NOMO-1 treated with DMSO at 0.1 percent for 48 hours (cell line): Measurements from ENCODE around the gene TRMT1.

ENCODE experiments used
- DNase-seq: peaks from one replicate; lab custom pipeline; 2025; ENCODE audit not compliant: unreplicated experiment; lab: John Stamatoyannopoulos, UW

Gene TRMT1

DNA sequence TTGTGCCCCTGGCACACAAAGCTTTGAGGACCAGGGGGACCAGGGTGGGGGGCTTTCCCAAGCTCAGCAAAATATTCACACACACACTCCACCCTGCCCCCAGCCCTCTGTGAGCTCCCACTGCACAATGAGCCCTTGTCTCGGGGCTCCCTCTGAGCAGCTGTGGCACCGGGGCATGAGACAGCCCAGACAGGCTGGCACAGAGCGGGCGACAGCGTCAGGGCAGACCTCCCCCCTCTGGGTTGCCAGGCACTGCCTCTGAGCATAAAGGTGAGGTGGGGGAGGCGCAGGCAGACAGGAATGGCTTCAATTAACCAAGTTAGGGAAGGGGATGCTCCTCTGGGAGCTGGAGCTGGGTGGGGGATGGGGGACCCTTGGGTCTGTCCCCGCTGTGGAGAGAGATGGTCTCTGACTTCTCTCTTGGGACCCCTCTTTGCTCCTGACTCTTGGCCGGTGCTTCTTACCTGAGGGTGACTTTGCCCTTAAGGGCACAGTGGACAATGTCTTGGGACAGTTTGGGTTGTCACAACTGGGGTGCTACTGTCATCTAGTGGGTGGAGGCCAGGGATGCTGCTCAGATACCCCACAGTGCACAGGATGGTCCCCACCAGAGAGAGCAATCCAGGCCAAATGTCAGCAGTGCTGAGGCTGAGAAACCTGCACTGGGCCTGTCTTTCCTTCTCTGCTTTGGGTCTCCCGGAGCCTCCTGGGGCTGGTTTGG is 44.2 kb downstream of the TRMT1 start:
- DNase-seq = no peak

DNA sequence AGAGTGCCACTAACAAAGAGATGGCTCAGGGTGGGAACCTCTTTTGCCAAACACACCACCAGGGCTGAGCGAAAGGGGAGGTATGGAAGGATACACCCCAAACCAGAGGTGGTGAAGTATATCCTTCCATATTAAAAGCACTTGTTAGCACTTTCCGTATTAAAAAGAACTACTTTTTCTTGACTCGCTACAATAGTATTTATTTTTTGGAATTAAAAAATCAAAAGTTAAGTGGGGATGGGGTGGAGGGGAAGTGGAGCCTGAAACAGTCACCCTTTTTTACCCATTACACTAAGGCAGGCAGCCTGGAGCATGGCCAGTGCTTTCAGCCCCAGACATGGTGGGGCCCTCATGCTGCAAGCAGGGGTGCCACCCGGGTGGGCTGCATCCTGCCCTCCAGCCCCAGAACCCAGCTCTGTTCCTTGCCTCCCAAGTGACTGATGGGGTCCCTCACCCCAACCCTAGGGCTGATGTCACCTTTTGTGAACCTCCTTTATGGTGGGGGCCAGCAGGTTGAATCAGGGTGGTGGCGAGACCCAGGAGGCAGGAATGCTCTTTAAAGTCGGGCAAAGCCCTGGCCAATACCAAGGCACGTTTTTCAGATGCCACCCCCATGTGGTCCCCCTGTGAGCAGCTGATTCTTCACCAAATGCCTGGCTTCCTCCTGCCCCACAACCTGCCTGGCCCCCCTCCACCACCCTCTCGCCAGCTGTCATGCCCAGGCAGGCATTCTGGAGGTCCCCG is 44.9 kb downstream of the TRMT1 start:
- DNase-seq = no peak

DNA sequence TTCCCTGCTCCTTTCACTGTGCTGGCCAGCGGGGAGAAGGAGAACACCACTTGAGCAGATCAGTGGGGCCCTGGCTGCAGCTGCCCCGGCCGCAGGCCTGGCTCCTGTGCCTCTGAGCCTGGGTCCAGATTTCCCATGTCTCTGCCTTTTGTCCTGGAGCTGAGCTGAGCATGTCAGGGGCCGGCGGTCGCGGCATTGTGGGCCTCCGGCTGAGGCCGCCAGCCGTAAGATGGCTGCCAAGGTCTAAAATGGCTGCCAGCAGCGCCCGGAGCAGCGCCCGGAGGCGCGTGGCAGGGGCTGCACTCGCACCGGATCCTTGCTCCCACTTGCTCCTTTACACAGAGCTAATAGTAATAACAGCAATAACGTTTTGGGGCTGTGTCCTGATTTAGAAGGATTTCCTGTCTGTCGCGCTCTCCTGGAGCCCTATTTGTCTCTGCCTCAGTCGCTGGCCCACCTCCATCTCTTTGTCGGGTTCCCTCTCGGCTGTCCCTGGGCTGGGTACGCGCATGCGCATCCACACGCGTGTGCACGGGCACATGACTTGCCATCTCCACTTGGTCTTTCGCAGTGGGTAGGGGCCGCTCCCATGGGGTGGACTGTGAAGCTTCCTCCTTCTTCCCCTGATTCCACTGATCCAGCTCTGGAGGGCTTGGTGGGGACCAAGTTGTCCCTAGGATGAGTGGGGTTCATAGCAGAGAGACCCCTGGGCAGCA is 46.0 kb downstream of the TRMT1 start:
- no peak for DNase-seq

DNA sequence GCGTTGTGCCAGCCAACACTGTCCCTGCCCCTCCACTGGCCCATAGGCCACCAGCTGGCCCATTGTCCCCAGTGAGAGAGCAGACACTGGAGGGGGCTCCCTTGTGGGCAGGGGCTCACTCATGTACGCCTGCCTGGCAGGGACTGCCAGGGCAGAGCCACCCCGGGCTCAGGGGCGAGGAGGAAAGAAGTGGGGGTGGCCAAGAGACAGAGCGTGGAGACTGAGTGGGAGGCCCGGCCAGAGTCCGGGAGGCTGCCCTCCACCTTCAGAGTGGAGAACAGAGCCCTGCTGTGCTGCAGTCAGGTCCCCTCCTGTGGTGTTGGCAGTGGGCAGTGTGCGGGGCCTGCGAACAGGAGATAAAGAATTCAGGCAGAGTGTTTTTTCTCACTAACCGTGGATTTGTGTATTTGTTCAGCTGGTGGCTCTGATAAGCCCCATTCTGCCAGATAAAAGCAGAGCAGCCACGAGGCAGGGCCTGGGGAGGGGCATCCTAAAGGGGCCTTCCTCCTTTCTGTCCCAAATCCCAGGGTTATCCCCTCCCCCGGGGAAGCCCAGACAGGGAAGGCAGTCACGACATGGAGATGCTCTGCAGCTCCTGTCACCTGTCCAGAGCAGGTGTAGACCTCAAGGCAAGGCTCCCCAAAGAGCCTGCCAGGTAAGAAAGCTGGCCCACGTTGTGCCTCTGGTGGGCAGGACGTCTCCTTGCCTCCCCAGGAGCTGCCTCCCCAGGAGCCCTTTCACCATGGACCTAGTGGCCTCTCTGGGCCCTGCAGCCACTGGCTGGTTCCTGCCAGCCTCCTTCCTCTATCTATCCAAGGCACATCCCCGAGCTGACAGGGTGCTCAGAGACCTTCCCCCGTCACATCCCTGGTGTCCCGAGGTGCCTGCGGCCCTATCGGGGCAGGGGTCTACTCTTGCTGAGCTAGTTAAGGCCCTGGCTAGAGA is 46.9 kb downstream of the TRMT1 start:
- no peak for DNase-seq

DNA sequence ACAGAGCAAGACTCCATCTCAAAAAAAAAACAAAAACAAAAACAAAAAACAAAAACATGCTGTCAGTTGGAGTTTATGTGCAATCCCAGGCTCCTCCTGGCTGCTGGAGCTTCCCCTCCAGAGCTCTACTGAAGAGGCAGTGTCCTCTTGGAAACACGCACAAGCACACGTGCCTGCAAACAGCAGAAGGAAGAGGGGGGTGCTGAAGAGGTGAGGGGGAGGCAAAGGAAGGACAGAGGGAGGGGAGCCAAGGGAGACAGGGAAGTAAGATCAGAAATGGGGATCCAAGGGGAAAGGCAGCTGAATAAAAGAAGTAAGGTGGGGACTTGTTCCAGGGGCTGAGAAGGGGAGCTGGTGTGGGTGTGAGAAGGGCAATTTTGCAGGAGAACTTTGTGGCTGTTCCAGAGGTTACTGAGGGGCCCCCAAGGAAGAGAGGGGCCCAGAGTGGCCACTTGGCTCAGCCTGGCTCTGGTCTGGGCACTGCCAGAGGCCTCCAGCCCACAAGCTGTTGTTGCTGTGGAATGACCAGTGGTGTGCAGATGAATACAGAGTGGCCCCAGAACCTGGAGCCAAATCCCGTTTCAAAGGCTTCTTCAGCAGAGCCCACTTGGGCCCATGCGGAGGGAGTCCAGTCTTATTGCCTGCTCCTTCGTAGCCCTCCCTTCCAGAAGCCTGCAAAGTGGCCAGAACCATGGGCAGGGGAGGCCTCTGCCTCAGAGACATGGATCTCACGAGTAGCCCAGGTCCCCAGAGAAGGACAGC is 48.3 kb downstream of the TRMT1 start:
- DNase-seq = no peak

DNA sequence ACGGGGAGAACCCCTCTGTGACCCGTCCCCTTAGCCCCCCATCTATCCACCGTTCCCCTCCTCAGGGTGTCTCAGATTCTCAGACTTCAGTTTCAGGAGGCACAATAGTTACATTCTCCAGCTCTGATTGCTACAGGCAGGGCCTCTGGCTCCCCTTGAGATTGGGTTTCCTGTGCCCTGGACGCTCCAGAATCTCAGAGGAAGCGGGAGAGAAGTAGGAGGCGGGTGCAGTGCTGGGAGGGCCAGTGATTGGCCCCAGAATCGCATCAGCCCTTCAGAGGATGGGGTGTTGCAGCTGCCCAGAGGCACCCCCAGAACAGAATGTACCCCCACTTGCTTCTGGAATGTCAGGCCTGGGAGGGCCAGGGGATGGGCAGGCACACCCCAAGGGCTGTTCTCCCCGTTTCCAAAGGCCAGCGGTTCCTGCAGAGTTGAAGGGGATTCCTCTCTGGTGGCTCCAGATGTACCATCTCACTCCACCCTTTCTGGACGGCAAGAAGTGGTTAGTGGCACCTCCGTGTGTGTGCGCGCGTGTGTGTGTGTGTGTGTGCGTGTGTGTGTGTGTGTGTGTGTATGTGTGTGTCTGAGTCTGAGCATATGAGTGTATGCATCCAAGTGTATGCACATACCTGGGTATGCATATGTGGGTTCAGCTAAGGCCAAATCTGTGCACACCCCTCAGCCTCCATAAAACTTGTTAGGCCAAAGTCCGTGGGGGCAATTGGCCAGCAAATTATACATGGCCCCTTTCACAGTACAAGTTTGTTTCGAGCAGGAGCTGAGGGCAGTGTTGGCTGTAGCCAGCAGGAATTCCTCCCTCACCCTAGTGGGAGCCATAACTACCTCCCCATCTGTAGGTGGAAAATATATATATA is 49.4 kb downstream of the TRMT1 start:
- DNase-seq = no peak

DNA sequence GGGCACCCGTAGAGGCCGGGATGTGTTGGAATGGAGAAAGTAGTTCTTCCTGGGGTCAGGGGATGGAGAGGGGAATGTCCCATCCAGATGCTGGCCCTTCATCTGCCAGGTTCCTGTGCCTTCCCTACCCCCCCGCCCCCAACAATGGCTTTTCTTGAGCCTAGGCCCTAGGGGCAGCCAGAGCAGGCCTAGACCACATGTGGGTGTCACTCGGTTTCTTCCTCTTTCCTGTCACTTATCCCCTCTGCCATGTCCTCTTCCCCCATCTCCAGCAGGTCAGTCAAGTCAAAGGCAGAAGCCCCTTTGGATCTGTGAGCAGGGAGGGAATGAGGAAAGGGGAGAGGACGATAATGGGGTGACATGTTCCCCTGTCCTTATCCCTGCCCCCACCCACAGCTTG is 50.3 kb downstream of the TRMT1 start:
- no peak for DNase-seq

DNA sequence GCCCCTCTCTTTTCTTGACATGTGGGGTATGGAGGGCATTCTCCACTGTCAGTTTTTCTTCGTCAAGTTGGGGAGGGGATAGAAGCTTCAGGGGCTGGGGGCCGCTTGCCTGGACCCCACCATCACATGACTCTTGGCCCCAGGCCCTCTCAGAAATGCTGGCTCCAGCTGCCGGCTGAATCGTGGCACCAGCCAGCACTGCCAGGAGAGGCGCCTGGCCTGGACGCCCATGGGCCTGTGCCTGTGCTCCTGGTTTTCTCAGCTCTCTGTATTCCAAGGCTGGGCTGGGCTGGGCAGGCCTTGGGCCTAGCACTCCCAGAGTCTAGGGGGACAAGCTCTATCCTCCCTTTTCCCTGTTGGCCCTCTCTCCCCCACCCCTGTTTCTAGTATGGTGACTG is 52.4 kb downstream of the TRMT1 start:
- DNase-seq = no peak

DNA sequence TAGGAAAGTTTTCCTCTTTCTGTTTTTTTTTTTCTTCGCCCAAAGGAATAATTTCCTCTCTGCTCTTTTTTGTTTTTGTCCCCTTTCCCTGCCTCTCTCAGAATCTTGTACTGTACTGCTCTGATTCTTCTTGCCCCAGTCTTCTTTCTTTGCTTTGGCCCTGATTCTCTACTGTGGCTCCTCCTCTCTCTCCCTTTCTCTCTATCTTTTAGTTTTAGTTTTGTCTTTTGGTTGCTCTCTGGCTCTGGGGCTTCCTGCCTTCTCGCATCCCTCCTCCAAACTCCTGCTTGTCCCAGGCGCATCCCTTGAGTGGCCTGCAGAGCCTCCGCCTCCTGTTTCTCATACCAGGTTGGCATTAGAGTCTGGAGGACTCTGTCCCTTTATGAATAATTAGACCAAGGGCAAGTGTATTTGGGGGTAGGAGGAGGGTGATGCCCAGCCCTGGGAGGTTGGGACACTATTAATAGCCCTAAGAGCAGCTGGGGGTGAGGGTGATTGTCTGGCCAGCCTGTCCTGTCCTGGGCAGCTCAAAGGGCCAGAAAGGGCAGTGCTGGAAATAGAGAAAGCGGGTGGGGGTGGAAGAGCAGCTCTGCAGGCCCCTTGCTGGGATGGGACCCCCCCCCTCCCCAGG is 53.0 kb downstream of the TRMT1 start:
- DNase-seq = no peak

DNA sequence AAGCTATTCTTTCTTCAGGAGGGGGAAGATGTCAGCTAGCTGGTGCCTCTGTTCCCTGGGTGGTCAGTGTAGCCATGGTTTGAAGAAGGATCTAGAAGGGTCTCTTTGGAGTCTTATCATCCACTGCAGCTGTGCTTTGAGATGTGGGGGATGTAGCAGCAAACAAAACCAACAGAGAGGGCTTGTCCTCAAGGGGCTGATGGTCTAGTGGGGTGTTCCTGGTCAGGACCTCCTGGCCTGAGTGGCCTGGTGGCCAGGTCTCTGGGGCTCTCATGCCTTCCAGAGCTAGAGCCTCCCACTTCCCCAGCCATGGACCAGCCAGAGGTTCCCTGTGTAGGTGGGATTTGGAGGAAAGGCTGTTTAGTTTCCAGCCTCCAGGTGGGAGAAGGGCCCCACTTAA is 54.2 kb downstream of the TRMT1 start:
- DNase-seq = no peak

DNA sequence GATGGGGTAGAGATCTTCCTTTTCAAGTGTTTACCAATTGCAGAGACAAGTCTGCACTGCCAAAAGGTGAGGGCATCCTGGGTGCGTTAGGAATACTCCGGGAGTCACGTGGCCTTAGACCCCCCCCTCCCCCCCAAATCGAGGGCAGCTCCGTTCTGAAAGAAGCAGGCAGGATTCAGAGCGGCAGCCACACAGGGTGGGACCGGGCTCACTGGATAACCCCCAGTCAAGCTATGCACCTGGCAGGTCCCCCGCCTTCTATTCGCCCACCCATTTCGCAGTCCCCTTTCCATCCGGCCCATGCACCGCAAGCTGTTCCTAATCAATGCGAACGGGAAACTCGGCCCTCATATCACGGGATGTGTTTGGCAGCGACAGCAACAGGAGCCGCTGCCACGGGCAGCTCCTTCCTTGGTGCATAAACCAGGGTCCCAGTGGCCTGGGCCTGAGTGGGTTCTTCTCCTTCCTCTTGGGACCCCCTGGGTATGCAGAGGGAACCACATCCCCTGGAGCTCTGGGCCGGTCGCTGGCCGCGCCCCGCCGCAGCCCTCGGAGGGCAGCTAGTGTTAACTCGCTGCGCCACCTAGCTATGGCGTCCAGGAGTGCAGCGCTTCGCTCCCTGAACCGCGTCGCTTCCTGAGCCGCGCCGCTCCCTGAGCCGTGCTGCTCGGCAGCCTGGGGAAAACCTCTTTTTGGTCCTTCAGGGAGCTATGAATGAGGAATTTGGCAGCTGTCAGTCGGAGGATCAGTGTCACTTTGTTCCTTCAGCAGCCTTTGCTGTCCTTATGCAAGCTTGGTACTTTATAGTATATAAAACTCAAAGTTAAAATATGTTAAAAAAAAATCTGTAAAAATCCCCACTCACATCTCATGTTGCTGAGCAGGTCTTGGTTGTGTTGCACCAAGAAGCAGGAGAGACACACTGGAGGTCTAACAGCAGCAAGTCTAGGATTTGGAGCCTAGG is 55.3 kb downstream of the TRMT1 start:
- DNase-seq = peak; percentile 42

DNA sequence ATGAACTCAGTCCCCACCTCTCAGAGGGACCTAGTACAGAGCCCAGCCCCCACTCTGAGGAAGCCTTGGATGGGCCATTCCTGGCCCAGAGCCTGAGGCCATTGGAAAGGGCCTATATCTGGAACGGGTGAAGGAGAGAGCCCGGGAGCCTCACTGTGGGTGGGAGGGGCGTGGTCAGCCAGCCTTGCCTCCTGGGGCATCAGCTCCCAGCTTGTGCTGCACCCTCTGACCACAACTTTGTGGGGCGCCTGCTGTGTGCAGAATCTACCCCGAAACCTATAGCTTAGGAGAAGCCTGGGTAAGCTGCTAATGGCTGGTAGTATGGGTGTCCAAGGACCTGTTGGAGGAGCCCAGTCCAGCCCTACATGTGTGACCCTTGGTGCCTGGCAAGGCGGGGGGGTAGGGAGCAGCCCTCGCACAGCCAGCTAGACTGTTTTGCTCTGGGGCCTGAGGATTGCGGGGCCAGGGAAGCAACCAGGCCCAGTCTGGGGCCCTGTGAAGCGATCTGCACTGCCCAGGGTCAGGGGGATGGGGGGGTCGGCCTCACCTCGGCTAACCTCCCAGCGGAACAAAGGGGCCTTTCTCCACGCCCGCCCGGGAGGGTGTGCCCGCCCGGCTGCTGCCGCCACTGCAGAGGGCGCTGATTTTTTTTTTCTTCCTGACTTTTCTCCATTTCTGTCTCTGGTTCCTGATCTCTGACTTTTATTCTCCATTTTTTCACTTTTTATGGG is 56.1 kb downstream of the TRMT1 start:
- no peak for DNase-seq

DNA sequence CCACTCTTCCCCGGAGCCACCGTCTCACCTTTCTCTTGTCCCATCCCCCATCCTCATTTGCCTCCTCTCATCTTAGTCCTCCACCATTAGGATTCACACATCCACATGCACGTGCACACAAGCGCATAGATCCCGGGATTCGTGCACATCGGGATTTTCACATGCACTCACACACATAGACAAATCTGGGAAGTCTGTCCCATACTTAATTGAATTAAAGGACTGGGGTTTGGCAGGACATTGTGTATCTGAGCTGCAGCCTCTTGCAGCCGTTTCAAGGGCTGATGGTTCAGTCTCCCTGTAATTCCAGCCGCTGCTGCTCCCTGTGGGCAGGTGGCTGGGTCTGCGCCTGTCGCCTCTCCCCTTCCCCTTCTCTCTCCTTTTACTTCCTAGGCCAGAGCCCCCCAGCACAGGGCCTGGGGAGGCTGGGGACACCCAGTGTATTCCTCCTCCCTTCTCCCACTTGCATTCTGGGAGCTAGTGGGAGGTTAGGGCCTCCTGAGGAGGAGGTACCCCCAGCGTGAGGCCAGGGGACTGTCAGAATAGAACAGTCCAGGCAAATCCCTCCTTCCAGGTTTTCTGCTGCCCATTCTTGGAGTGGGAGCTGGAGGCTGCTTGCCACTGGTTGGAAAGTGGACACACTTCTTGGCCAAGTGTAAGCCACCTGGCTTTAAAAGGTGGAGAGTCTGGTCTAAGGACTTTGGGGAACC is 57.4 kb downstream of the TRMT1 start:
- no peak for DNase-seq

DNA sequence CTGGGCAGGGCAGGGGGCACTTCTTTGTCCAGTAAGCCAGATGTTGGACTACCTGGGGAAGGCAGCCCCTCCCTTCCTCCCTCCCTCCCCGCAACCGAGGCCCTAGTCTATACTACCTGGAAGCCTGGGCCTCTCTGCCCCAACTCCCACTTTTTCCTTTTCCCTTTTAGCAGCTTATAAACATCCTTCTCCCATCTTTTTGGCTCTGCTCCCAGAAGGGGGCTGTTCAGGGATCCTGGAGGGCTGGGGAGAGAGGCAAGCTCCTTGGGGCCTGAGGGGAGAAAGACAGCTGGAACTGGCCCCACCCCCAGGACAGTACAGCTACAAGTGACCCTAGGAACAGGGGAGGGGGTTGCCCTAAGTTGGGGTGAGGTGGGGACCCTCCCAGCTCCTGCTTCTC is 58.8 kb downstream of the TRMT1 start:
- no peak for DNase-seq

DNA sequence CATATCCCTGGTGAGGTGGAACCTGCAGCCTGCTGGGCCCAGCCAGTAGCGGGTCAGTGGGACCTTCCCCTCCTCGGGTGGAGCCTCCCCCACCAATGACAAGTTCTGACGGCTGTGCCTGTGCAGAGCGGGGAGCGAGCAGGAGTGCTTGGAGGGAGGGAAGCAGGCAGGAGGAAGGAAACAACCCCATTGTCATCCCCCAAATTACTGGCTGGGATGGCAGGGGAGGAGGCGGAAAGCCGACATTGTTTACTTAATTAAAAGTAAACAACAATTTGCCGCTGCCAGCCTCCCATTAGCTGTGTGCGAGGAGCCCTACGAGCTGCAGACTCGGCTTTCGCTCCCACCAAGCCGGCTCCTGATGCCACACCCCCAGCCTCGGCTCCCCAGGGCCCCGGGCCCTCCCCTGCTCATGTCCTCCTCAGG is 59.4 kb downstream of the TRMT1 start:
- DNase-seq = no peak

DNA sequence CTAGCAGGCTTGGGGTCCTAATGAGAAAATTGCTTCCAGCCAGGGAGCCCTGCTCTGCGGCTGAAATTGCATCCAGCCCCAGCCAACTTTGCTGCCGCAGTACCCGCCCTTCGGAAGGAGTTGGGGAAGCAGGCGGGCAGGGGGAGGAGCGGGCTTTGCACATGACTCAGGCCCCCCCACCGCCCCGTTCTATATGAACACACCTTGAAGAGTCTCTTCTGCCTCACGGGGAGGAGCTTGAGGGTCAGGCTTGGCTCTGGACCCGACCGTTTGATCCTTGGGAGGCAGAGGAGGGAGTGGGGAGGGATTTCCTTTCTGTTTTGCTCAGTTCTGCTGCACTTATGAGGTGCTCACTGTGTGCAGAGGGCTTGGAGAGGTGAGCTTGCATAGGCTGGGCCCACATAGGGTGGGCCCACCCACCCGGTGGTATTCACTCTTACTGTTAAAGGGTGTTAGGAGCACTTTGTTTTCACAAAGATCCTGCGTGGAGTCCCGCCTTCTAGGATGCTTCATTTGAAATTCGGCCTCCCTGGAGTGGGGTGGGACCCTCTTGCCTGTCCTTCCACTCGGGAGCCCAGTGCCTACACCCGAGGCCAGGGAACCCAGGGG is 60.4 kb downstream of the TRMT1 start:
- DNase-seq = no peak
